Endothelial cell of umbilical vein (primary cell): Measurements from ENCODE around the gene PIK3C2G.

ENCODE experiments used
- CTCF ChIP-seq, 2 donors: IDR thresholded peaks; 1 replicate in 1 of 2; 2 replicates in 1 of 2; pipeline ENCODE4 v1.5.1; 2011; ENCODE audit warnings: low read length in 2 of 2, mild to moderate bottlenecking in 2 of 2, moderate library complexity in 2 of 2, control low read depth in 1 of 2, inconsistent platforms in 1 of 2, low read depth in 1 of 2; ENCODE audit not compliant: insufficient read depth in 1 of 2; ENCODE audit errors: extremely low read depth in 1 of 2
- MAX ChIP-seq: IDR thresholded peaks from 2 replicates; pipeline ENCODE4 v1.6.1; 2011; ENCODE audit not compliant: insufficient read depth, insufficient read length
- POLR2A ChIP-seq: IDR thresholded peaks from 2 replicates; pipeline ENCODE4 v1.6.1; 2012; ENCODE audit warnings: low read depth, mild to moderate bottlenecking, control low read depth, low read length

- TF ChIP-seq CTCF (IDR thresholded peaks at IDR 0.05; ENCODE audit: extremely low read depth in 1 of 2, insufficient read depth in 1 of 2, low read depth in 1 of 2, low read length in 2 of 2) = no peak
- TF ChIP-seq MAX = no peak
- no peak for TF ChIP-seq POLR2A
Observed at GRCh38 chr12:18581232-18581962, 320.1 kb downstream of the PIK3C2G start.
